ENCODE results near the gene SMIM14. TPM values are rescaled to one million over a fixed set of nuclear protein-coding genes. Genes with fewer than 3 reads are reported as not detected.

The SMIM14 gene
- total RNA-seq, 1 donor from 2014 or later = 91.0 TPM

GRCh38 chr4:39609454-39609931 is 29.2 kb downstream of the SMIM14 start:
- H3K36me3 ChIP-seq = no peaks in the 10 kb centered on the region
- no peaks in the 10 kb centered on the region for H3K9me3 ChIP-seq (ENCODE audit: low read depth)
- no peaks in the 10 kb centered on the region for H3K4me1 ChIP-seq
- H3K27ac ChIP-seq = no peak overlapping the region
- no peak for DNase-seq (ENCODE audit: low spot score)
- Mint-ChIP-seq H3K27ac (no peak overlapping the region), H3K4me3 (no peak overlapping the region), H3K27me3 (ENCODE audit: insufficient read depth, low read depth) (peaks cover 2% of the 10 kb centered on the region), H3K9me3 (peaks cover 8% of the 10 kb centered on the region), H3K4me1 (peaks cover 6% of the 10 kb centered on the region), H3K36me3 (peaks cover 22% of the 10 kb centered on the region)
- no peak overlapping the region for H2AFZ ChIP-seq (replicated peaks)
- H3K4me2 ChIP-seq = no peak overlapping the region
- no peak overlapping the region for H3K9ac ChIP-seq
- H3K27me3 ChIP-seq = no peaks in the 10 kb centered on the region
- no peaks in the 10 kb centered on the region for H3F3A ChIP-seq (ENCODE audit: low read depth)
- no peaks in the 10 kb centered on the region for H4K20me1 ChIP-seq (ENCODE audit: low read depth)
- no peaks in the 10 kb centered on the region for H3K79me2 ChIP-seq (ENCODE audit: low read depth)
- H3K4me3 ChIP-seq = no peak overlapping the region
- no peak for TF ChIP-seq CTCF (IDR thresholded peaks at IDR 0.05)
- no peak for TF ChIP-seq EZH2phosphoT487 (IDR thresholded peaks at IDR 0.05)
- no peak for TF ChIP-seq EZH2 (IDR thresholded peaks at IDR 0.05)

- peaks cover 6% of the 10 kb centered on the region for H3K4me1 Mint-ChIP-seq
- TF ChIP-seq EZH2phosphoT487 (IDR thresholded peaks at IDR 0.05) (no peak), CTCF (IDR thresholded peaks at IDR 0.05) (no peak), EZH2 (IDR thresholded peaks at IDR 0.05) (no peak)
- Histone ChIP-seq H3K27me3 (no peaks in the 10 kb centered on the region), H3F3A (ENCODE audit: low read depth) (no peaks in the 10 kb centered on the region), H3K36me3 (no peaks in the 10 kb centered on the region), H3K4me2 (no peak overlapping the region), H3K27ac (no peak overlapping the region), H3K79me2 (ENCODE audit: low read depth) (no peaks in the 10 kb centered on the region), H3K4me1 (no peaks in the 10 kb centered on the region), H3K4me3 (no peak overlapping the region), H3K9ac (no peak overlapping the region), H2AFZ (replicated peaks) (no peak overlapping the region), H4K20me1 (ENCODE audit: low read depth) (no peaks in the 10 kb centered on the region), H3K9me3 (ENCODE audit: low read depth) (no peaks in the 10 kb centered on the region)
- peaks cover 8% of the 10 kb centered on the region for H3K9me3 Mint-ChIP-seq
- DNase-seq (ENCODE audit: low spot score) = no peak
- H3K27me3 Mint-ChIP-seq (ENCODE audit: insufficient read depth, low read depth) = peaks cover 2% of the 10 kb centered on the region
- H3K36me3 Mint-ChIP-seq = peaks cover 22% of the 10 kb centered on the region
- H3K4me3 Mint-ChIP-seq = no peak overlapping the region
- H3K27ac Mint-ChIP-seq = no peak overlapping the region
Measured at GRCh38 chr4:39608451-39608850, 30.2 kb downstream of the SMIM14 start.

GRCh38 chr4:39606747-39607146 is 31.9 kb downstream of the SMIM14 start:
- Mint-ChIP-seq H3K27ac (no peak overlapping the region), H3K4me3 (no peak overlapping the region), H3K4me1 (peaks cover 6% of the 10 kb centered on the region), H3K36me3 (peaks cover 25% of the 10 kb centered on the region), H3K27me3 (ENCODE audit: insufficient read depth, low read depth) (peaks cover 2% of the 10 kb centered on the region), H3K9me3 (peaks cover 8% of the 10 kb centered on the region)
- Histone ChIP-seq H3K9ac (no peak overlapping the region), H3K4me2 (no peak overlapping the region), H3K4me3 (no peak overlapping the region), H3K79me2 (ENCODE audit: low read depth) (no peaks in the 10 kb centered on the region), H3F3A (ENCODE audit: low read depth) (no peaks in the 10 kb centered on the region), H2AFZ (replicated peaks) (no peak overlapping the region), H3K4me1 (no peaks in the 10 kb centered on the region), H3K27ac (no peak overlapping the region), H3K27me3 (no peaks in the 10 kb centered on the region), H3K9me3 (ENCODE audit: low read depth) (no peaks in the 10 kb centered on the region), H3K36me3 (no peaks in the 10 kb centered on the region), H4K20me1 (ENCODE audit: low read depth) (no peaks in the 10 kb centered on the region)
- no peak for DNase-seq (ENCODE audit: low spot score)
- TF ChIP-seq EZH2phosphoT487 (IDR thresholded peaks at IDR 0.05) (no peak), CTCF (IDR thresholded peaks at IDR 0.05) (no peak), EZH2 (IDR thresholded peaks at IDR 0.05) (no peak)

Measured in neural progenitor cell (in vitro differentiated cells).